HG03060 (cell line): Measurements from ENCODE around the gene RPS25.
A peak's percentile ranks its signal among the peaks of the same experiment; 100 is the strongest.
"Not testable (repeated sequence)": the region's sequence is repeated elsewhere in the genome, so short reads cannot be mapped to it uniquely, and the experiment has no call there.

Source experiments
- ATAC-seq: cut with Tn5 transposase; IDR thresholded peaks from one replicate; pipeline ENCODE4 v1.9.1; 2021; ENCODE audit warnings: low read depth, moderate number of reproducible peaks; ENCODE audit not compliant: unreplicated experiment

RPS25 gene

DNA sequence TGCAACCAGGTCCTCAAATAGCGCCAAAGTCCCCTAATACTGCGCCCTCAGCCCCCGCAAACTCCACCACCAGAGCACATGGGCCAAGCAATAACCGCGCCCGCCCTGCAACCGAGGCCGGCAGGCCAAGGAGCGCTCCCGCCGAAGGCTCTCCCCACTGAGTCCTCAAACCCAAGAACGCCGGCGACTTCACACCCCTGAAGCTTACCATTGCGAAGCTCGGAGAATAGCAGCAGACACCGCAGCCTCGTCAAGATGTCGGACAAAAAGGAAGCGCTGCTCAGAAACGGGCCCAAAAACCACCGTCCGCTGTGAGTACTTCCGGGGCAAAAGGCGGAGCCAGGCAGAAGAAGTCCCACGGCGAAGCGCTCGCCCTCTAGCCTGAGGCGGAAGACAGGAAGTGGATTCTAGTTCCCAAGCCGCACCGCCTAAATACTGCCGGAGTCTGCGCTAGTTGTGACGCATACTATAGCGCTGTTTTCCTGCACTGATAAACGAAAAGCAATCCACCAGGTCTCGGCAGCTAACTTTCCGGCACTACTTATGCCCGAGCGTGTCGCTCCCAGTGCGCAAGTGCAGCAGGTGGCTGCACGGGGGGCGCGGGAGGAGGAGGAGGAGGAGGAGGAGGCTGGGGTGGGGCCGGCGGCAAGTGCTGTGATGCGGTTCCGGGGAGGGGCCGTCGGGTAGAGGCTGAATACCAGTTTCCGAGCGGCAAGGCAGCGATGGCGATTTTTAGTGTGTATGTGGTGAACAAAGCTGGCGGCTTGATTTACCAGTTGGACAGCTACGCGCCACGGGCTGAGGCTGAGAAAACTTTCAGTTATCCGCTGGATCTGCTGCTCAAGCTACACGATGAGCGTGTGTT is at the start of gene RPS25, which contains the start of gene TRAPPC4:
RPS25 (minus strand) TSS at position 270 of the 865 bp plus-strand sequence; CDS start at position 211, 59 bp downstream.
TRAPPC4 (plus strand) TSS at position 693 of the 865 bp plus-strand sequence; CDS start at position 723, 30 bp downstream.
- peak; percentile 80 for ATAC-seq

DNA sequence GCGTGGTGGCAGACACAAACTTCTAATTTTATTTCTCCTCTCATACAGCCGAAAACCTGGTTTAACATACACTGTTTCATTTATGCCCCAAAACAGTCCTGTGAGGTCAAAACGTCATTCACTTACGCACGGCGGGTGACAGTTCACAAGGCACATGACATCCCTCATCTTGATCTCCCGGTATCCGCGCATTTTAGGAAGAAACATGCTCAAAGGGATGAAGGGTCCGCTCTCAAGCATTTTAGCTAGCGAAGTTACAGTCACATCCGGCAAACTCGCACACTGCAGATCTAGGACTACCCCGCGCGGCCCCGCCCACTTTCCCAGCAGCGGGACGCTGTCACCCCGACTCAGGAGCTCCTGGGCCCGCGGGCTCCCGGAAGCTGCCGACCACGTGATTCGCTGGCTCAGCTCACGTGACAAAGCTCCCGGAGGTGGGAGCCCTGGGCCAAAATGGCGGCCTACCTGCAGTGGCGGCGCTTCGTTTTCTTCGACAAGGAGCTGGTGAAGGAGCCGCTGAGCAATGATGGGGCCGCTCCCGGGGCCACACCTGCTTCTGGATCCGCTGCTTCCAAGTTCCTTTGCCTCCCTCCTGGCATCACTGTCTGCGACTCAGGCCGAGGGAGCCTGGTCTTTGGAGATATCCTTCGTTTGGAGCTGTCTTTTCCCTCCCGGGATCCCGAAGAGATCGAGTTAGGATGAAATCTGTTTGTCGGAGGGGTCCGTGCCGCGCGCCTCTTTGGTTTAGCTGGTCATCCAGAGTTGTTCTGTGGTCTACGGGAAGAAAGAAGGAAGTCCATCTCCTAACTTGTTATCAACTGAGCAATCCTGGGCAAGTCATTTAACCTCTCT is 49.5 kb upstream of the RPS25 start, which contains the start of gene VPS11:
VPS11 (plus strand) TSS at position 448 of the 852 bp plus-strand sequence; CDS start at position 454, 6 bp downstream.
- ATAC-seq = peak; percentile 79

DNA sequence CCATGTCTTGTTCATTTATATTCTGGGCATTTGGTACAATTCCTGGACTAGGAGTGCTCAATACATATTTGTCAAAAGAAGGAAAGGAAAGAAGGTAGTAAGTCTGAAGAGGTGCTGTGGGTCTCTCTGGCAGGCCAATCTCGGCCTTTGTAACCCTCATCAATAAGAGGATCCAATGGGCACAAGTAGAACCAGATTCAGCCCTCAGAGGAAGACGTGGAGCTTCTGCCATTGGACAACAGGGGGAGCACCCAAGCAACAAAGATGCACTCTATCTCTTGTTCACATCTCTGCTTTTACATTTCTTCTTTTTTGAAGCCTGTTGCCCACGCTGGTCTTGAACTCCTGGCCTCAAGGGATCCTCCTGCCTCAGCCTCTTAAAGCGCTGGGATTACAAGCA is 47.2 kb upstream of the RPS25 start:
- no peak for ATAC-seq

DNA sequence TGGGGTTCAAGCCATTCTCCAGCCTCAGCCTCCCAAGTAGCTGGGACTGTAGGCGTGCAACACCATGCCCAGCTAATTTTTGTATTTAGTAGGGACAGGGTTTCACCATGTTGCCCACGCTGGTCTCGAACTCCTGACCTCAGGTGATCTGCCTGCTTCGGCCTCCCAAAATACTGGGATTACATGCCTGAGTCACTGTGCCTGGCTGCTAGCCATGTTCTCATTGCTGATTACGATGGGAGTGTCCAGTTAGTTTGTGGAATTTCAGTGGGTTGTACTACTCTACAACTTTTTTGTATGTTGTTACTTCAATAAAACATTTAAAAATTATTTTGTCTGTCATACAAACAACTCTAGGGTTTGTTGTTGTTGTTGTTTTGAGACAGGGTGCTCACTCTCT is 44.6 kb upstream of the RPS25 start:
- ATAC-seq = no peak

DNA sequence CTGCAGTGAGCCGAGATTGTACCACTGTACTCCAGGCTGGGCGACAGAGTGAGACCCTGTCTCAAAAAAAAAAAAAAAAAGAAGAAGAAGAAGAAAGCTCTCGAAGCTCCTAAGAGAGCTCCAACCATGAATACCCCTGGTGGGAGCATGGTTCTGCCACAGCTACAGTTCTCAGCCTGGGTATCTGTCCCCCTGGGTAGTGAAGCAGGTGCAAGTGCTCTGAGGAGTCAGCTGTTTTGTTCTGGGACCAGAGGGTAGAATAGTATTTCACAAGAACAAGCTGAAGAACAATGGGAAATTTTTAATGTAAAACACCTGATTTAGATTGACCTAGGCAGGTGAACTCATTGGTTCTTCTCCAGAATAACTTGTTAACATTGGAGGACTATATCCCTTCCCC is 43.1 kb upstream of the RPS25 start:
- ATAC-seq = no peak

DNA sequence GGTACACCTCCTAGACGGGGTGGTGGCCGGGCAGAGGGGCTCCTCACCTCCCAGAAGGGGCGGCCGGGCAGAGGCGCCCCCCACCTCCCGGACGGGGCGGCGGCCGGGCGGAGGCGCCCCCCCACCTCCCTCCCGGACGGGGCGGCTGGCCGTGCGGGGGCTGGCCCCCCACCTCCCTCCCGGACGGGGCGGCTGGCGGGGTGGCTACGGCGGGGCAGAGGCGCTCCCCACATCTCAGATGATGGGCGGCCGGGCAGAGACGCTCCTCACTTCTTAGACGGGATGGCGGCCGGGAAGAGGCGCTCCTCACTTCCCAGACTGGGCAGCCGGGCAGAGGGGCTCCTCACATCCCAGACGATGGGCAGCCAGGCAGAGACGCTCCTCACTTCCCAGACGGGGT is 41.0 kb upstream of the RPS25 start:
- not testable (repeated sequence) for ATAC-seq

DNA sequence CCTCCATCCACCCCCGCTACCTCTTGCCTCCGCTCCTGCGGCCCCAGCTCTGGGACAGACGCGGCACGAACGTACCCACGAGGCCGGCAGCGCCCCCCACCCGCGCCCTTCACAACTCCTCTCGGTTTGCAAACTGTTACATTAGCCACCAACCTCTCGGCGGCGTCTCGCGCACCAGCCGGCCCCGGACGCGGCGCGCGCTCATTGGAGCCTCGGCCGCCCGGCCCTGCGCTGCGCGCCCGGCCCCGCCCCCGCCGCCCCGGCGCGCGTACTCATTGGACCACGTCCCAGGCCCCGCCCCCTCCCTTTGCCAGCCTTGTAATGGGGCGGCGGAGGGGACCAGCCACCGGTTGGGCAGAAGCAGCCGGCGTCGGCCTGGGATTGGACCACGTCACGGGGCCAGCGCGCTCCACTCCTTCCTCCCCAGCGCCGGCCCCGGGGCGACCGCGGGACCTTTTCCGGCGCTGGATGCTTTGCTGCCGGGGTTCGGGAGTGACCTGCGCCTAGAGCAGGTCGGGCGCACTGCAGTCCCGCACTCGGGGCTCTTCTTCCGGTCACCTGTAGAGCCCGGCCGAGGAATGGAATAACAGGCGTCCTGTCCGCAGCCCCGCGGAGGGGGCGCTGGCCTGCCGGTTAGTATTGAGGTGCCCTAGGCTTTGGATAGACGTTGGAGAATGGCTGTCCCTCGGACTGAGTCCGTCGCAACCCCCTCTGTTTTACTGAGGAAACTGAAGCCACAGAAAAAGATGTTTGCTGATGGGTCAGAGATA is 39.0 kb upstream of the RPS25 start, which contains the start of gene HYOU1:
HYOU1 (minus strand) TSS at position 206 of the 770 bp plus-strand sequence. CDS start 1,045 bp downstream, outside the sequence.
- ATAC-seq = peak; percentile 63

DNA sequence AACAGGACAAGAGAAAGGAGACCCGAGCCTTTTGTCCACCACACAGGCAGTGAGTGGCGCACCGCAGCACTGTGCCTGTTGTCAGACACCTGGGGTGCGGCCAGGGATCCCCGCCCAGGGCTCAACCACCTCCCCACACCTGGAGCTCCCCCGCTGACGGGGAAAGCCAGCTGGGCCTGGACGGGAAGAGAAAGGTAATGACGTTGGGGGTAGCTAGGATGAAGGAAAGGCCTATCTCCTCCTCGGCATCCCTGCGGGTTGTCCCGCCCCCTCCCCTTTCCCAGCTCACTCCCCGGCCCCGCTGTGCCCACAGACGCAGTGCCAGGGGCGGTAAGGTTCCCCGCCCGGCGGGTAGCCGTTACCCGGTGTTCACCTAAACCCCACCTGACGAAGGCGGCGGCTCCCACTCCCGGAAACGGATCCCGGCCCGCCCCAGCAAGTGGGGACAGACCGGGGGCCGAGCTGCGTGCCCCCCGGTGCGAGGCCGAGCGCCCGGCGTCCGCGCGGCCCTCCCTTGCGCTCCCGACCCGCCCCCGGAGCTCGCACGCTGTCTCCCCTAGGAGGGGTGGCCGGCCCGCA is 38.4 kb upstream of the RPS25 start:
- no peak for ATAC-seq

DNA sequence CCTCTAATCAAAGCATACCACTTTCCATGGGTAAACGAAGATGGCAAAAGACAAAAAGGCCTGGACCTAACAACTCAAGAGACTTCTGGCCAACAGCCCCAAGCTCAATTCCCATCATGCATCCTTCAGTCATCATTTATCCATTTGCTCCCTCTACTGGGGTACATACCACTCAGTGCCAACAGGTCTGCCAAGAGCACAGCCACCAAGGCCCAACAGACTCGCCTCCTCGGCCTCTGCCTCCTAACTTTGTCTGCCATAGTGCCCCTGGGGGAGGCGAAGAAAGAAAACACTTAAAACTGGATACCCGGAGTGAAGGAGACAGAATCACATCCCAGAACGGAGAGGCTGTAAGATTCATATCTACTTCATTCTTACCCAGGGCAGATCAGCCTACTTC is 37.8 kb upstream of the RPS25 start:
- no peak for ATAC-seq

DNA sequence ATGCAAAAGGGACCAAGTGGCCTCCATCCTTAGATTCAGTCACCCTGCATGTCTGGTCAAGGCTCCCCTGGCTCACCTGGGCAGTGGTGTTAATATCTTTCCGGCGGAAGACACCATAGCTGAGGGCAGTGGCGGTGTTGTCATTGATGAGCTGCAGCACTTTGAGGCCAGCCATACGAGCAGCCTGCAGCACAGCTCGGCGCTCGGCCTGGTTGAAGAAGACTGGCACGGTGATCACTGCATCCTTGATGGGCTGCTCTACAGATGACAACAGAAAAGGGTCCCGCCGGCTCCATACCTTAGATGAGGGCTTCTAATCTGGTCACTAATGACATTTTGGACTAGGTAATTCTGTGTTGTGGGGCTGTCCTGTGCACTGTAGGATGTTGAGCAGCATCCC is 36.3 kb upstream of the RPS25 start:
- ATAC-seq = no peak

DNA sequence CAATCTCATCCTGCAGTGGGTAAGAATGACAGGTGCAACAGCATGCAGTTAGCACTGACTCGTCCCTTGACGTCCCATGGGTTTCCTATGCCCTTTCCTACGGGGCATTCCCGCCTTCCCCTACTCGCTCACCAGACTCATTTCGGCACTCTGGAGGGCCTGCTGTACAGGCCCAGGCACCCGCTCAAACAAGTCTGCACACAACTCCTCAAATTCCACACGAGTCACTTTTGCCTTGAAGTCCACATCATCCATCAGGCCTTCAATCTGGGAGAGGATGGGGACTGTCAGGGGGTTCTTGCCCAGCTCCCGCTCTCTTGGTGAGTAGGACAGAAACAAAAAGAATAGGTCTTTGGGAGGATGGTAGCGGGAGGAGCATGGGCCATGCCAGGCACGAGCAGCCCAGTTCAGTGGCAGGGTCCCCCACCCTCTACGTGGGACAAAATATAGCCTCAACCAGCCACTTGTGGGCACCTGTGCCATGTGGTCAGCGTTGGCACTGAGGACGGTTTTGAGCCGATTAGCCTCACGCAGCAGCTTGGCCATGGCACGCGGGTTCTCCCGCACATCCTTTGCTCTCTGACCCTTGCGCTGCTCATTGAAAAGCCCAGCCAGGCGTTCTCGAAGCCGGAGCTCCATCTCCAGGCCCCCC is 34.1 kb upstream of the RPS25 start:
- ATAC-seq = no peak

DNA sequence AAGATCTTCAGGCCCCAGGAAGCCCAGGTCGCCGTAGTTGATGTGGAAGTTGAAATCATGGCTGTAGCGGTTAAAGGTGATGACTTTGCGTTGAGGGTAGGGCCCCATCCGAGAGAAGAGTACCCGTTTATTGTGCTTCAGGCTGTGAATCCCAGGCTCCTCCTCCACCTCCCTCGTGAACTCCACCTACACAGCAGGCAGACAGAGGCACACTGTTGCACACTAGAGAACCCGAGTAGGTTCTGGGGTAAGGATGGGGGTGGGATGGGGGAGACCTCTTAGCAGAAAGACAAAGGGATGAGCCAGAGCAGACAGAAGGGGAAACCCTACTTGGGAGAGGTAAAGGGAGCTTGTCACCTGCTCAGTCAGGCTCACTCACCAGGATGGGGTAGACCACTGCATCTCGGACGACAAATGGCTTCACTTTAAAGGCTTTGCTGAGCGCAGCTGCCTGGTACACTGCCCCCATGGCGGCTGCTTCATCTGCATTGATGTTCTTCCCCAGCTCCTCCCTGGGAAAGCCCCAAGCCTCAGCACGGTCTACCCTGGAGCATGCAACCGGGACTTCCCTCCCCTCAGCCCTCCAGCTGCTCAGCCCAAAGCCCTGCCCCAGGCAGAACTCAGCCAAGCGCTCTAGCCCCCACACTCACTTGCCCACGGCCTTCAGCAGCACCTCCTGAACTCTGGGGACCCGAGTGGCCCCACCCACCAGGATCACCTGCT is 33.5 kb upstream of the RPS25 start:
- ATAC-seq = no peak

DNA sequence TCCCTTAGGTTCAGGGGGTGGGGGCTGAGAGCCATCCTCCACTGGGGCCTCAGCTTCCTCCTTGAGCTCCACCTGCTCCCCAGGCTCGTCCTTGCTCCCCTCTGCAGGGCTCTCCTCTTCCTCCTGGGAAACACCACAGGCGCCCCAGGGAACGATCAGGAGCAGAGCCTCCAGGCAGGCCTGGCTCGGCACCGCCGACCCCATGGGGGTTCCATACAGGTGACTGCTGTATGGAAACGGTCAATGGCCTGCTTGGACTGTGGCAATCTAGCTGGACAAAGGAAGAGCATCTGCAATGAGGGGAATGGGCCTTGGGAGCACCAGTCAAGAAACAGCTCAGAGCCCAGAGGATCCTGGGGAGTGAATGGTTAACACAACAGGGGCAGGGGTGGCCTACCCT is 30.9 kb upstream of the RPS25 start:
- ATAC-seq = no peak

DNA sequence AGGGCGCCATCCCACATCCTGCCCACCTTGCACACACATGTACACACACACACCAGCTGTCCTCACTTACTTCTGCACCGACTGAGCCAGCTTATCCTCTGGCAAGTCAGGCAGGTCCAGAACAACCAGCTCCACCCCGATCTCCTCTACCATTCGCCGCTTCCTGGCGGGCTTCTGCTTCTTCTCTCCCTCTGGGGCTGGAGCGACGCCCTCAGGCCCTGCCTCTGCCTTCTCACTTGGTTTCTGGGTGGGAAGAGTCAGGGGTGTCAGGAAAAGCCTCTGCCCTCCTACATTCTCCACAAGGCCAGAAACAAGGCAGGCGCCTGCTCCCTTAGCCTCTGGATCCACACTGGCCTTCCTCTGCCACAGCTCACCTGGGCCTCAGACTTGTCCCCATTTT is 30.5 kb upstream of the RPS25 start:
- ATAC-seq = no peak

DNA sequence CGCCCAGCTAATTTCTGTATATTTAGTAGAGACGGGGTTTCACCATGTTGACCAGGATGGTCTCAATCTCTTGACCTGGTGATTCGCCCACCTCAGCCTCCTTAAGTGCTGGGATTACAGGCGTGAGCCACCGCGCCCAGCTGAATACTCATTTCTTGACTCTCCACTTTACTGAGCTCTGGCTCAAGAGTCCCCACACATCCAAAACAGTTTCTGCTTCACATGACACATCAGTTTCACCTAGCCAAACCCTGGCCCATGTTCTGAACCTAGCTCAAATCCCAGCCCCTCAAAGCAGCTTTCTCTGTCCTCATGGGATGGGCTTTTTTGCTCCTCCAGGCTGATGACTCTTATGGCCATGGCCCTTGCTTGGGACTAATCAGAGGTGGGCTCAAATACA is 29.1 kb upstream of the RPS25 start:
- ATAC-seq = no peak

DNA sequence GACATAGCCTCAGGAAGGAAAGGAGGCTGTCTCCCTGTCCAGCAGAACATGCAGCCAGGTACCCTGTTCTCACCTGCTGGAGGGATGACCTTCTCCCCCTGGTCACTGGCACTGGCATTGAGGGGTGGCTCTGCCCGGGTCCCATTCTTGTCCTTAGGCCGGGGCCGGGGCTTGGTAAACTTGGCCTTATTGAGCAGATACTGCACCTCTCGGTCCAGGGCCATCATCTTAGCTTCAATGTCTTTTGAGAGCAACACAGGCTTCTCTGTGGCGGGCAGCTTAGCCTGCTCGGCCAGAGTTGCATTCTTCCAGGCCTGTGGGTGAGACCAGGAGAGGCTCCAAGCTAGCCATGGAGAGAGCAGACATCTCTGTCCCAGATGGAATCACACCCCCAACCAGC is 28.3 kb upstream of the RPS25 start:
- ATAC-seq = no peak

DNA sequence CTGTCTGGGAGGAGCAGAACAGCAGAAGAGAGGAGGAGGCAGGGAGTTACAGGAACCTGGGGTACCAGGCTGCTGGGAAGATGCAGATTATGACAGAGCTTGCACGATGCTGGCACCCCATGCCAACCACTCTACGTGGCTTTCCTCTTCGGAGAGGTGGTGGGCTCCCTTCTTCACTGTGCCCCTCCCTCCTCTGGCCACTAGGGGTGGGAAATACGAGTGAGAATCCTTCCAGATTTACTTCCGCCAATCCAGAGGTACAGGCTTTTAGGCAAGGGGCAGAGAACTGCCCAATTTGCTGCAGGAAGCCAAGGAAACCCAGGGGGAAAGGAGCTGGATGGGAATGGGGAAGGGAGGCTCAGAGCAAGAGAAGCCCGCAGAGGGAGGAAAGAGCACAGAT is 26.6 kb upstream of the RPS25 start:
- no peak for ATAC-seq

DNA sequence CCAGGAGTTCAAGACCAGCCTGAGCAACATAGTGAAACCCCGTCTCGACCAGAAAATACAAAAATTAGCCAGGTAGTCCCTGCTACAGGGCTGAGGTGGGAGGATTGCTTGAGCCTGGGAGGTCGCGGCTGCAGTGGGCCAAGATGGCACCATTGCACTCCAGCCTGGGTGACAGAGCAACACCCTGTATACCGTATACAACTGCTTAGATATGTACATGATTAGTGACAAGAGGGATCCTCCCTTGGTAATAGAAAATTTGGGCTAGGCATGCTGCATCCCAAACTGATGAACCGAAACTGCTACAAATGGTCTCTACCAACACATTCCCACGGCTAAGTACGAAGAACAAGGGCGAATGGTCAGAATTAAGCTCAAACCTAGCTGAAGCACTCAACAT is 24.8 kb upstream of the RPS25 start:
- ATAC-seq = no peak
